KMS-11 (cell line): ENCODE measurements around the gene NMS.

ENCODE experiments used
- H2AFZ ChIP-seq: fragments of 200-600 bp; sonication (generic); 2 replicates; pipeline ENCODE4 v1.6.1; 2016; ENCODE audit warnings: antibody characterized with exemption, mixed run types, low read depth
- H3K27ac ChIP-seq: fragments of 200-600 bp; sonication (generic); 2 replicates; pipeline ENCODE4 v1.6.1; 2016; ENCODE audit warnings: mild to moderate bottlenecking, mixed run types
- H3K27me3 ChIP-seq: fragments of 200-600 bp; sonication (generic); 2 replicates; pipeline ENCODE4 v1.6.1; 2017; ENCODE audit warnings: mild to moderate bottlenecking, low read depth, mixed run types, moderate library complexity; ENCODE audit not compliant: insufficient read depth
- H3K36me3 ChIP-seq: fragments of 200-600 bp; sonication (generic); 2 replicates; pipeline ENCODE4 v1.6.1; 2017; ENCODE audit warnings: mild to moderate bottlenecking, mixed run types; ENCODE audit not compliant: insufficient read depth
- H3K4me1 ChIP-seq: fragments of 200-600 bp; sonication (generic); 2 replicates; pipeline ENCODE4 v1.6.1; 2016; ENCODE audit warnings: mild to moderate bottlenecking, low read depth, mixed run types; ENCODE audit not compliant: poor library complexity, severe bottlenecking
- H3K4me2 ChIP-seq: fragments of 200-600 bp; sonication (generic); 2 replicates; pipeline ENCODE4 v1.7.0; 2016; ENCODE audit warnings: mild to moderate bottlenecking, mixed run types
- H3K4me3 ChIP-seq: fragments of 200-600 bp; sonication (generic); IDR thresholded peaks from 2 replicates; pipeline ENCODE4 v1.6.1; 2017; ENCODE audit warnings: low read depth, low read length, mixed read lengths; ENCODE audit not compliant: insufficient read depth
- H3K79me2 ChIP-seq: fragments of 200-600 bp; sonication (generic); 2 replicates; pipeline ENCODE4 v1.6.1; 2016; ENCODE audit warnings: low read depth, mixed run types; ENCODE audit not compliant: insufficient read depth
- H3K9ac ChIP-seq: fragments of 200-600 bp; sonication (generic); 2 replicates; pipeline ENCODE4 v1.6.1; 2016; ENCODE audit warnings: mild to moderate bottlenecking, mixed run types
- H4K20me1 ChIP-seq: fragments of 200-600 bp; sonication (generic); 2 replicates; pipeline ENCODE4 v1.6.1; 2016; ENCODE audit warnings: mild to moderate bottlenecking, mixed run types; ENCODE audit not compliant: insufficient read depth
- CTCF ChIP-seq: fragments of 200-600 bp; sonication (generic); conservative IDR thresholded peaks from 2 replicates; pipeline ENCODE4 v1.6.1; 2017; ENCODE audit warnings: low read depth, mild to moderate bottlenecking, antibody characterized with exemption, low read length, moderate library complexity, mixed read lengths

NMS gene

GRCh38 chr2:100470182-100470581, at the start of gene NMS:
TSS of gene NMS (plus strand) at chr2:100470482. CDS start at chr2:100470489, 7 bp downstream.
- H2AFZ ChIP-seq = no peak within 1 kb of the TSS
- no peak within 1 kb of the TSS for H3K27ac ChIP-seq
- no peaks in the 10 kb centered on the region for H3K27me3 ChIP-seq
- no peak within 1 kb of the TSS for H3K4me3 ChIP-seq
- no peak for TF ChIP-seq CTCF
- H3K4me2 ChIP-seq = no peak within 1 kb of the TSS
- no peaks in the 10 kb centered on the region for H4K20me1 ChIP-seq
- no peaks in the 10 kb centered on the region for H3K36me3 ChIP-seq
- no peaks in the 10 kb centered on the region for H3K4me1 ChIP-seq
- no peaks in the 10 kb centered on the region for H3K79me2 ChIP-seq
- no peak within 1 kb of the TSS for H3K9ac ChIP-seq

DNA sequence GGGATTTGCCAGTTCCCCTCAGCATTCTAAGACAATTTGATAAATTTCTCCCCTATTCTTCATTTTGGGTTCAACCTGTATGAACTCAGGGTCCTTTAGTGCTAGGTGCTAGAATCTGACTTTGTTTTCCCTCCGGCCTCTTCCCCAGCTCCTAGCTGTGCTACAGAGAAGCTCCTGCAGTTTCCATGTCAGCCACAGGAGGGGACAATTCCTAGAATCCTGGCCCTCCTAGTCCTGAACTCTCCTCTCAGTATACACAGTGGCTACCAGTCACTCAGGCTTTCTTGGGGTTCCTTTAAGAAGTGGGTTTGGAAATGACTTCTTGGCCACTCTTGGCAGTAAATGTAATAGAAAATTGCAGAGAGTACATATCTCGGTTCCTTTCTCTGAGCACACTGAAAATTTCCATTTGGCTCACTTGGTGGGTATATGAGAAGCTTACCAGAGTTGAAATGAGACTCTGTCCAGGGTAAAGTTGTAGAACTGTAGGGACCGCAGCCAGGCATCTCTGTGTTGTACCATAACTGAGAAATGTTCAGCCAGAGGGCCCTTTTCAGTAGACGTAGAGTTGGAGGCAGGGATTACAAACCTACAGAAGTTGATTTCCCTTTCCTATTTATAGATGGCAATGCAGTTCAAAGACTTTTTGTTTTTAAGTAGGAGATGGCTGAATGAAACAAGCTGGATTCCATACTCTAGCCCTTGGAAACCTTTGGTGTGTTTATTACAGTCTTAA, 47.8 kb upstream of the NMS start:
- no peak overlapping the region for H3K9ac ChIP-seq

DNA sequence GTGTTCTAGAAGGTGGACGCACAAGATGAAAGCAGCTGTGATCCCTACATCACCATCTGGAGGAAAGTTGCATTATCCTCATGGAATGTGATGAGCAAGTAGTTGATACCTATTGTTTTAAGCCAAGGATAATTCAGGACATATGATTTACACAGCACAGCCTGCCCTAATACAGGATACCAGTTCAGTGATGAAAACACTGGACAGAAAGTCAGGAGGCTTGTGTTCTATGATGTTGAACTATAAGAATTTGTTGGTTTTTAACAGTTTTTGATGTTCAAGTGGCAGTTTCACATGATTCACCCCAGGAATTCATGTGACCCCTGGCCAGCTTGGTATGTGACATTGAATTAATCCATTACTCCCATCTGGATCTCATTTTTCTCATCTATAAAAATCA, 46.7 kb upstream of the NMS start:
- Histone ChIP-seq H4K20me1 (no peaks in the 10 kb centered on the region), H3K4me1 (no peaks in the 10 kb centered on the region), H3K79me2 (no peaks in the 10 kb centered on the region), H3K27me3 (no peaks in the 10 kb centered on the region), H3K4me2 (no peak overlapping the region), H3K4me3 (no peak overlapping the region), H2AFZ (no peak overlapping the region), H3K9ac (no peak overlapping the region), H3K36me3 (no peaks in the 10 kb centered on the region), H3K27ac (no peak overlapping the region)
- TF ChIP-seq CTCF = no peak

More for the DNA sequence above, 47.8 kb upstream of the NMS start:
- H3K4me2 ChIP-seq = no peak overlapping the region
- no peak overlapping the region for H3K27ac ChIP-seq
- H3K36me3 ChIP-seq = no peaks in the 10 kb centered on the region
- peak; percentile 50 for TF ChIP-seq CTCF
- no peaks in the 10 kb centered on the region for H3K79me2 ChIP-seq
- H3K4me1 ChIP-seq = peaks cover 8% of the 10 kb centered on the region
- H2AFZ ChIP-seq = no peak overlapping the region
- no peak overlapping the region for H3K4me3 ChIP-seq
- no peaks in the 10 kb centered on the region for H4K20me1 ChIP-seq
- no peaks in the 10 kb centered on the region for H3K27me3 ChIP-seq

GRCh38 chr2:100424277-100424875, 45.9 kb upstream of the NMS start:
- no peaks in the 10 kb centered on the region for H3K4me1 ChIP-seq
- no peak overlapping the region for H3K4me2 ChIP-seq
- no peak overlapping the region for H3K4me3 ChIP-seq
- H3K79me2 ChIP-seq = no peaks in the 10 kb centered on the region
- no peaks in the 10 kb centered on the region for H3K27me3 ChIP-seq
- no peaks in the 10 kb centered on the region for H3K36me3 ChIP-seq
- no peak overlapping the region for H3K27ac ChIP-seq
- no peak for TF ChIP-seq CTCF
- H4K20me1 ChIP-seq = no peaks in the 10 kb centered on the region
- no peak overlapping the region for H2AFZ ChIP-seq
- H3K9ac ChIP-seq = no peak overlapping the region
